GM18951 (cell line): ENCODE results near the gene PHRF1.

ENCODE experiments used
- POLR2A ChIP-seq: IDR thresholded peaks from 4 replicates; pipeline ENCODE4 v1.6.1; 2011; ENCODE audit warnings: mild to moderate bottlenecking; ENCODE audit not compliant: insufficient read length, insufficient read depth; ENCODE audit errors: extremely low read depth
- in situ Hi-C: fragments of 300-500 bp; cut with MboI; formaldehyde crosslinking; loops from one replicate; pipeline ENCODE4 v1.12.0; 2022; ENCODE audit warnings: low sequenced_read_pairs, mixed read lengths, inconsistent platforms; ENCODE audit not compliant: unreplicated experiment

PHRF1 gene

DNA sequence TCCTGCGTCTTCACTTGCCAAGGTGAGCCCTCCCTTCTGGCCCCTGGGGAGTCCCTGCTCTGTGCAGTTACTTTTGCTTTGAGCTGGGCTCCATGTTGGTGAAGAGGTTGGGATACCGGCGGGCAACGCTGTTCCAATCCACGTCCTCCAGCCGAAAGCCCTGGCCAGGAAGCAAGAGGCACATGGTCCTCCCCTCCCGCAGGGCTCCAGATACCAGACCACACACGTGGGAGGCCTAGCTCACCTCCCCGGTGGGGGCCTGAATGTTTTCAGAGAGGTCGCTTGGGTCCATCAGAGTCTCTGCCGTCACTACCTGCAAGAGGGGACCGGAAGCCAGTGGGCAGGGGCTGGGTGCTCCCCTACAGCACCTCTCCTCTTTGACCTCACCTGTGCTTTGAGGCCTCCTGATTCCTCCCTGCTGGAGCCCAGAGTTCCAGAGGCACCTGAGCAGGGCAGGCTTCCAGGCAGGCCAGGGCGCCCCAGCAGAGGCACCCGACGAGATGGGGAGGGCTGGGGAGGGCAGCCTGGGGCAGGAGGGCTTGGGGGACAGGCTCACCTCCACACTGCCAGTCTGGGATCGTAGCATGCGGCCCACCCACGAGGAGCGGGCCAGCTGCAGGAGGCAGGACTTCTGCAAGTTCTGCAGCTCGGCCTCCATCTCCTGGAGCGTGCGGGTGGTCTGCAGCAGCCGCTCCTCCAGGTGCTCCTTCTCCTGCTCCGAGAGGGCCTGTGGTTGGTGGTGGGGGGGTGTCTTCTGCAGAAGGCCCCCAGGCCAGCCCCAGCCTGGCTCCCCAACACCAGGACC is 18.7 kb upstream of the PHRF1 start:
- in situ Hi-C loops: no loop called here
- TF ChIP-seq POLR2A: no peak

GRCh38 chr11:558503-558902 is 17.8 kb upstream of the PHRF1 start:
- TF ChIP-seq POLR2A: no peak
- in situ Hi-C loops: no loop called here

DNA sequence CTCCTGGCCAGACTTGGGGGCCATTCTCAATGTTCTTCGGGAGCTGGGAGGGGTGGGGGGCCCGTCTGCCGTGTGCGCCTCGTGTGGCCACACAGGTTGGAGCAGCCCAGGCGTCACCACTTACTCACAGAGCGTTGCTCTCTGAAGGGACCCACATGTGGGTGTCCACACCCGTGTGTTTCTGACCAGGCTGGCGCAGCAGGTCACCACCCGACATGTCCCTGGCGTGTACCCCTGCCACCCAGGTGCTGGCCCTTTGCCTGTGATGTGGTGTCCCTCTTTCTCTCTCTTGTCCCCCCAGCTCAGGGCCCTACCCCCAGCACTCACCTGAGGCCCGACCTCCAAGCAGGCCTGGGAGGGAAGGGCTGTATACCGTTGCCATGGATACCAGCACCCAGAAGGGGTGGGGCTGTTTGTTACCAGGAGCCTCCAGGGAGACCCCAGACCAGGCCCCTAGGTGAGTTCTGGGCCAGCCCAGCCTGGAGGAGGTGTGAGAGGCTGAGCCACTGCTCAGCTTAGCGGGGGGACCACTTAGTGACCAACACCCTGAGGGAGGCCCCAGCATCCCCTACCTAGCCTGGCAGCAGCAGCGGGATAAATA is 17.1 kb upstream of the PHRF1 start:
- no peak for TF ChIP-seq POLR2A
- in situ Hi-C loops: no loop called here

DNA sequence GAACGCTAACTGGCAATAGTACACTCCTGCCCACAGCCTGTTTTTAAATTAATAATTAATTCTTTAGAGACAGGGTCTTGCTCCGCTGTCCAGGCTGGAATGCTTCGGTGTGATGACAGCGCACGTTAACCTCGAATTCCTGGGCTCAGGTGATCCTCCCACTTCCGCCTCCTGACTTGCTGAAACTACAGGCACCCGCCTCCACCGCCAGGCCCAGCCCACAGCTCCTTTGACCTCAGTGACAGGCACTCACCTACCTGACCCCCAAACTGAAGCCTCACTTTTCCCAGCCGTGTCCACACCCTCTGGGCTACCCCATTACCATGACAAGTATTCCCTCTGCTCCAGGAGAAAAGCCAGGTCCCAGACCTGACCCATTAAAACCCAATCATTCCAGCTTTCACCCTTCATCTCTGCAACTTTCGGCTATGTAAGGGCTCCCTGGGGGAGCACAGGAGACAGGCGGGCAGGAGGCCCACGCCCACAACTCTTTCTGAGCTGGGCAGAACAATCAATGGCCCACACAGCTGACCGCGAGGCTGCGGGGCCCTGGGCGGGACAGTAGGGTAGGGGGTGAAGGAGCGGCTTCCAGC is 16.5 kb upstream of the PHRF1 start:
- in situ Hi-C loops: no loop called here
- no peak for TF ChIP-seq POLR2A

DNA sequence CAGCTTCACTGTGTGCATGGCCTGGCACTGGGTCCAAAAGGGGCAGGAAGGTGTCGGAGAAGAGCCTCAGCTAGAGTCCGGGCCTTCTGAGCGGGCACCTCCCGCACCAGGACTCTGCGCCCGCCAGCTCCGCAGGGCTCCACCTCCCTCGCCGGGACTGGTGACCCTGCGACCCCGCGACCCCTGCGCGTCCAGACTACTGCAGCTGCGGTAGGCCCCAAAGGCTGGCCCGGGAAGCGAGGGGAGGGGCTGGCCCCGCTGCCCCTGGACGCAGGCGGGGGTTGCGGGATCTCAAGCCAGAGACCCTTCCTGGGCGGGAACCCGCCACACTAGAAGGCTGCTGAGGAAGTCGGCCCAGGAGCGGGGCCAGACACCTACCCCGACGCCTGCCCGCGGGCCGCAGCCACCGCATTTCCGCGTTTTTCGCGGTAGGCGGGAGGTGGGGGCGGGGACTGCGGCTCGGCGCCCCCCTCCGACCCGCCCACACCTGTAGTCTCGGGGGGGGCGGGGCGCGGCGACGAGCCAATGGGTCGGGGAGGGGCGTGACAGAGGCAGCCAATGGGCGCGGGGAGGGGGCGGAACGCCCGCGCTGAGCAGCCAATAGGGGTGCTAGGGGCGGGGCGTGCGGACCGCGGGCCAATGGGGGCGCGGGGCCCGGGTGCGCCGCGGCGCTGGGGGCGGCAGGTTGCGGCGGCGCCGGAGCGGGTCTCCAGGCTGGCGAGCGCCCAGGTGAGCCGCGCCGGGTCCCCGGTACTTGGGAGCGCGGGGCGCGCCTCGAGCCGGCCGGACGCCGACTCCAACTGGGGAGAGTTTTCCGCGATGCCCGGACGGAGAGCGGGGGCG is 15.7 kb upstream of the PHRF1 start, which contains the start of the genes LMNTD2 and RASSF7:
TSS of gene LMNTD2 (minus strand) at position 434 of the 843 bp plus-strand sequence. CDS start at position 412, 22 bp downstream.
TSS of gene RASSF7 (plus strand) at position 666 of the 843 bp plus-strand sequence. CDS start 799 bp downstream, outside the sequence.
- in situ Hi-C loops: no loop called here
- peak; percentile 83 for TF ChIP-seq POLR2A

- in situ Hi-C loops: no loop called here
- TF ChIP-seq POLR2A: no peak
Observed at GRCh38 chr11:561148-562003, 14.9 kb upstream of the PHRF1 start.

DNA sequence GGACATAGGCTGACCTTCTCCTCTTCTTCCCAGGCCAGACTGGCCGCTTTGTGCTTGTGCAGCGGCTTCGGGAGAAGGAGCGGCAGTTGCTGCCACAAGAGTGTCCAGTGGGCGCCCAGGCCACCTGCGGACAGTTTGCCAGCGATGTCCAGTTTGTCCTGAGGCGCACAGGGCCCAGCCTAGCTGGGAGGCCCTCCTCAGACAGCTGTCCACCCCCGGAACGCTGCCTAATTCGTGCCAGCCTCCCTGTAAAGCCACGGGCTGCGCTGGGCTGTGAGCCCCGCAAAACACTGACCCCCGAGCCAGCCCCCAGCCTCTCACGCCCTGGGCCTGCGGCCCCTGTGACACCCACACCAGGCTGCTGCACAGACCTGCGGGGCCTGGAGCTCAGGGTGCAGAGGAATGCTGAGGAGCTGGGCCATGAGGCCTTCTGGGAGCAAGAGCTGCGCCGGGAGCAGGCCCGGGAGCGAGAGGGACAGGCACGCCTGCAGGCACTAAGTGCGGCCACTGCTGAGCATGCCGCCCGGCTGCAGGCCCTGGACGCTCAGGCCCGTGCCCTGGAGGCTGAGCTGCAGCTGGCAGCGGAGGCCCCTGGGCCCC is 14.1 kb upstream of the PHRF1 start:
- in situ Hi-C loops: no loop called here

DNA sequence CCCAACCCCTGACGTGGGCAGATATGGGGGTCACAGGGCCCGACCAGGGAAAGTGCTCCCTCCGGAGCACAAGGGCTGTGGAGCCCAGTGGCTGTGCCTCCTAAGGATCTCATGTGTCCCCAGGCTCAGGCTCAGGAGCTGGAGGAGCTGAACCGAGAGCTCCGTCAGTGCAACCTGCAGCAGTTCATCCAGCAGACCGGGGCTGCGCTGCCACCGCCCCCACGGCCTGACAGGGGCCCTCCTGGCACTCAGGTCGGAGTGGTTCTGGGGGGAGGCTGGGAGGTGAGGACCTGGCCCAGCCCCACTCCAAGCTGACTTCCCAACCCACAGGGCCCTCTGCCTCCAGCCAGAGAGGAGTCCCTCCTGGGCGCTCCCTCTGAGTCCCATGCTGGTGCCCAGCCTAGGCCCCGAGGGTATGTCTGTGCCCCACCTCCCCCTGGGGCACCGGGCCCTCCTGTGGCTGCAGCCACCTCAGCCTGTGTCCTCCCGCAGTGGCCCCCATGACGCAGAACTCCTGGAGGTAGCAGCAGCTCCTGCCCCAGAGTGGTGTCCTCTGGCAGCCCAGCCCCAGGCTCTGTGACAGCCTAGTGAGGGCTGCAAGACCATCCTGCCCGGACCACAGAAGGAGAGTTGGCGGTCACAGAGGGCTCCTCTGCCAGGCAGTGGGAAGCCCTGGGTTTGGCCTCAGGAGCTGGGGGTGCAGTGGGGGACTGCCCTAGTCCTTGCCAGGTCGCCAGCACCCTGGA is 13.0 kb upstream of the PHRF1 start:
- in situ Hi-C loops: no loop called here
- no peak for TF ChIP-seq POLR2A

More for the DNA sequence above, 14.1 kb upstream of the PHRF1 start:
- no peak for TF ChIP-seq POLR2A

DNA sequence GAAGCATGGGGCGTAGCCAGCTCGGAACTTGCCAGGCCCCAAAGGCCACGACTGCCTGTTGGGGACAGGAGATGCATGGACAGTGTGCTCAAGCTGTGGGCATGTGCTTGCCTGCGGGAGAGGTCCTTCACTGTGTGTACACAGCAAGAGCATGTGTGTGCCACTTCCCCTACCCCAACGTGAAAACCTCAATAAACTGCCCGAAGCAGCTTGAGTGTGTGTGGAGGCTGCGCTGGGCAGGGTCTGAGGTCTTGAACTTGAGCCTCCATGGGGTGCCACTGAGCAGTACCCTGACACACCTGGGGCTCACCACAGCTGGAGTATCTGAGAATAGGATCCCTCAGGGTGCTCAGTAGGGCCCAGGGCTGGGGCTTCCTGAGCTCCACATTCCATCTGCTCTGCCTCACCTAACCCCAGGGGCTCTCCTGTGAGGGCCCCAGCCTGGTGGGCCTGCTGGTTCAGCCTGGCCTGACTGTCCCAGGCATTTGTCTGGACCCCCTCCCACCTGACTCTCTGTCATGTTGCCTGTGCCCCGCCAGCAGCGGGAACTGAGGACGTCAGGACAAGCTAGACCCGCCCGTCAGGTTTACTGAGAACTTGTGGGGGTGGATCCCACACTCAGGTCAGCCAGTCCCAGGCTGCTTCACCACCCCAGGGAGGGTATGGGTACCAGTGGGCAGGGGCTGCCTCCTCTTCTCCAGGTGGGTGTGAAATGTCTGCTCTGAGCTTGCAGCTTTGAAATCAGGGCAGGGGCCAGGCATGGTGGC is 12.3 kb upstream of the PHRF1 start:
- in situ Hi-C loops: no loop called here
- no peak for TF ChIP-seq POLR2A

GRCh38 chr11:565921-566509 is 10.3 kb upstream of the PHRF1 start:
- TF ChIP-seq POLR2A: no peak
- in situ Hi-C loops: no loop called here
